GM18951 (cell line): ENCODE results near the gene CD27.
"Not testable (repeated sequence)": the region's sequence is repeated elsewhere in the genome, so short reads cannot be mapped to it uniquely, and the experiment has no call there.

Experiments
- POLR2A ChIP-seq: IDR thresholded peaks from 4 replicates; pipeline ENCODE4 v1.6.1; 2011; ENCODE audit warnings: mild to moderate bottlenecking; ENCODE audit not compliant: insufficient read length, insufficient read depth; ENCODE audit errors: extremely low read depth
- in situ Hi-C: fragments of 300-500 bp; cut with MboI; formaldehyde crosslinking; loops from one replicate; pipeline ENCODE4 v1.12.0; 2022; ENCODE audit warnings: low sequenced_read_pairs, mixed read lengths, inconsistent platforms; ENCODE audit not compliant: unreplicated experiment

CD27 gene

DNA sequence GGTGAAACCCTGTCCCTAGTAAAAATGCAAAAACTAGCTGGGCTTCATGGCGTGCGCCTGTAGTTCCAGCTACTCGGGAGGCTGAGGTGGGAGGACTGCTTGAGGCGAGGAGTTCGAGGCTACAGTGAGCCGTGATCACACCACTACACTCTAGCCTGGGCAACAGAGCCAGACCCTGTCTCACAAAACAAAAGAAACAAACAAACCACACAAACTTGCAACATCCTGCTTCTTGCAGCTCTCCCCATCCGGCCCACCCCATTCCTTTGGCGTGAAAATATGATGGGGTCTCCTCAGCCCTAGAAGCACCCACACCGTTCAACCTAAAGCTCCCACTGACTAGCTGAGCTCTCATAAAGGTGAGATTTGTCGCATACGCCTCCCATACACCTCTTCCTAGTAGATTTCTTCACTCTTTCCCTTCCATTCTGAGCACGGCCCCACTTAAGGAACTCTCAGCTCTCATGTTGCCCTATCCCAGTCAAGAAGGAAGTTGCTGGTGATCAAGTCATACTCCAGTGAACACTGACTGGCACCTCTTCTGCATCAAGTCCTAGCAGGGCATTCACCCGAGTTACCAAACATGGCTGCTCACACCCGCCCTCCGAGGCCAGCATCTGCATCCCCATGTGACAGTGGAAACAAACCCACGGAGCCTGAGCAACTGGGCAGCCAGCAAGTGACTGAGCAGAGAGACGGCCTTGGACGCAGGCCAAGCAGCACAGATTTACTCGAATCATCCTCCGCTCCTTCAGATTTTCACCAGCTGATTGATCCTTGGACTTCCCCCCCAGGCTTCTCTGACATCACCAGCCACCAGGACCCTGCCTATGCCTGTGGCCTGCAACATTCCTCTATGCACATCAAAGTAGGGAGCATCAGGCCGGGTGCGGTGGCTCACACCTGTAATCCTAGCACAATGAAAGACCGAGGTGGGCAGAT lies 18.9 kb upstream of the CD27 start:
- no peak for TF ChIP-seq POLR2A
- in situ Hi-C loops, result no loop called here

DNA sequence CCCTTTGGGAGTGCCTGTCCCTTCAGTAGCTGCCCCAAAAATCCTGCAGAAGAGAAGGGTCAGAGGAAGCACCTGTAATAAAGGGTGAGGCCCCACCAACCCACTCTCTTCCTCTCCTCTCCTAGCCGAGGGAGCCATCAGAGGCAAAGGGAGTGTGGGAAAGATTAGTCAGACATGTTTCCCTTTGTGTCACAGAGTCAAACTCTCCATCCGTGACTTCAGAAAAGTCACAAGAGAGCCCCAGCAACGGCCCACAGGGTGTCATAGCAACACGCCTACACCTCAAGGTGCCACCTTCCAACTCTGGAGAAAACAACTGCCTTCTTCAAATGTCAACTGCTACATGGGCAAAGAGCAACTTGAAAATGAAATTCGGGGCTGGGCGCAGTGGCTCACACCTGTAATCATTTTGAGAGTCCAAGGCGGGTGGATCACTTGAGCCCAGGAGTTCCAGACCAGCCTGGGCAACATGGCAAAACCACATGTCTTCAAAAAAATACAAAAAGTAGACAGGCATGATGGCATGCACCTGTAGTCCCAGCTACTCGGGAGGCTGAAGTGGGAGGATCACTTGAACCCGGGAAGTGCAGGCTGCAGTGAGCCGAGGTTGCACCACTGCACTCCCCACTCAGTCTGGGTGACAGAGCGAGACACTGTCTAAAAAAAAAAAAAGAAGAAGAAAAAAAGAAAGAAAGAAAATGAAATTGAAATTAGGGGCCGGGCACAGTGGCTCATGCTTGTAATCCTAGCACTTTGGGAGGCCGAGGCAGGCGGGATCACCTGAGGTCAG lies 17.7 kb upstream of the CD27 start:
- TF ChIP-seq POLR2A, result peak; percentile 33
- in situ Hi-C loops, result no loop called here

DNA sequence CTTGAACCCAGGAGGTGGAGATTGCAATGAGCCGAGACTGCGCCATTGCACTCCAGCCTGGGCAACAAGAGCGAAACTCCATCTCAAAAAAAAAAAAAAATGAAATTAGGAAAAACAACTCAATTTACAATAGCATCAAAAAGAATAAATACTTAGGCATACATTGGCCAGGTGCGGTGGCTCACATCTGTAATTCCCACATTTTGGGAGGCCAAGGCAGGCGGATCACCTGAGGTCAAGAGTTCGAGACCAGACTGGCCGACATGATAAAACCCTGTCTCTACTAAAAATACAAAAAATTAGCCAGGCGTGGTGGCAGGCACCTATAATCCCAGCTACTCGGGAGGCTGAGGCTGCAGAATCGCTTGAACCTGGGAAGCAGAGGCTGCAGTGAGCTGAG lies 17.0 kb upstream of the CD27 start:
- in situ Hi-C loops, result not testable (repeated sequence)

DNA sequence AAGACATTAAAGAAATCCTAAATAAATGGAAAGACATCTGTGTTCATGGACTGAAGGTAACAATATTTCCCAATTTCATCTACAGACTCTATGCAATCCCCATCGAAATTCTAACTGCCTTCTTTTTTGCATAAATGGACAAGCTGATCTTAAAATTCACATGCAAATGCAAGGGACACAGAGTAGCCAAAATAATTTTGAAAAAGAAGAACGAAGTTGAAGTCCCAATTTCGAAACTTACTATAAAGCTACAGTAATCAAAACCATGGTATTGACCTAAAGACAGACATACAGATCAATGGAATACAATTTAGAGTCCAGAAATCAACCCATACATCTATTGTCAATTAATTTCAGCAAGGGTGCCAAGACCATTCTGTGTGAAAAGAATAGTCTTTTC lies 16.4 kb upstream of the CD27 start:
- TF ChIP-seq POLR2A, result no peak
- in situ Hi-C loops, result no loop called here

DNA sequence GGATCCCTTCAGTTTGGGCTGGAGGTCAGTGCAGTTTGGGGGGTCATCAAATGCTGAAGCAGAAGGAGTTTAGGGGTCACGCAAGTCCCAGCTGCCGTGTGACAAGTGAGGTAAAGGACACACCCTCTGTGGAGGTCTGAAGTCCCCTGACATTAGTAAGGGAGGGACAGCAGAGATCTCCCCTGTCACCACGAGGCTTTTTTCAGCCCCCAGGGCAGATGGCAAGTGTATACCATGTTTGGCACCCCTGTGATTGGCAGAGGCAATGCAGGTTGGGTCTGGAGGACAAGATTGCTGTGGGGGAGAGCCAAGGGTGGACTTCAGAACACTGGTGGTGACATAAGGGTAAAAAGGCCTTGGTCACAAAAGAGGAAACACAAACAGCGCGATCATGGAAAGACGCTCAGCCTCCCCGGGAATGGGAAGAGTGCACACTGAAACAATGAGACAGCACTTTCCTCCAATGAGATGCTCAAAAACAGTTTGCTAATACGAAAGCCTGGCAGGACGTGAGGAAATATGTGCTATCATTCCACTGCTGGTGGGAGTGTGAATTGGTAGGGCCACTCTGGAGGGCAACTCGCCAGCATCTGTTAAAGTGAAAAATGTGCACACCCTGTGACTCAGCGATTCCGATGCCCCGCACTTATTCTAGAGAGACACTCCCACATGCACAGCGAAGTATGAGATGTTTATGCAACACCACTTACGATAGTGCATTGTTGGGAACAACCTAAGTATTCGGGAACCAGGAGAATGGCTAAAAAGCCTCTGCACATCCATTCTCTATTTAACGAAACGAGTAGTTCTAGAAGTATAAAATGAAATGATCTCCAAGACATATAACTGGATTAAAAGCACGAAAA lies 14.4 kb upstream of the CD27 start:
- no peak for TF ChIP-seq POLR2A
- in situ Hi-C loops, result no loop called here

DNA sequence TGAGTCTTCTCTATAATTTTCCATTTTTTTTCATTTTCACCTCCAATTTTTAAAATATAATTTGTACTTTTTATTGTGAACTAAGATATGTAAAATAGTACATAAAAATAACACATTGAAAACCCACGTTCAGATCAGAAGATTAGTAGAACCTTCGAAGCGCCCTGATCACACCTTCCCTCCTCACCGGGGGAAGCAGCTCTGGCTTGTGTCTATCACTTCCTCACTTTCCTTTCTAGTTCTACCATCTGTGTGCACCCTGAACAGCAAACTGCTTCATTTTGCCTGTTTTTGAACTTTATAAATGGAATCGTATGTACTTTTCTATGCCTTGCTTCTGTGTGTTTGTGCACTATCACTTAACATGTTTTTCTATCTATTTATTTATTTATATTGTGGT lies 11.8 kb upstream of the CD27 start:
- in situ Hi-C loops, result no loop called here
- TF ChIP-seq POLR2A, result no peak

DNA sequence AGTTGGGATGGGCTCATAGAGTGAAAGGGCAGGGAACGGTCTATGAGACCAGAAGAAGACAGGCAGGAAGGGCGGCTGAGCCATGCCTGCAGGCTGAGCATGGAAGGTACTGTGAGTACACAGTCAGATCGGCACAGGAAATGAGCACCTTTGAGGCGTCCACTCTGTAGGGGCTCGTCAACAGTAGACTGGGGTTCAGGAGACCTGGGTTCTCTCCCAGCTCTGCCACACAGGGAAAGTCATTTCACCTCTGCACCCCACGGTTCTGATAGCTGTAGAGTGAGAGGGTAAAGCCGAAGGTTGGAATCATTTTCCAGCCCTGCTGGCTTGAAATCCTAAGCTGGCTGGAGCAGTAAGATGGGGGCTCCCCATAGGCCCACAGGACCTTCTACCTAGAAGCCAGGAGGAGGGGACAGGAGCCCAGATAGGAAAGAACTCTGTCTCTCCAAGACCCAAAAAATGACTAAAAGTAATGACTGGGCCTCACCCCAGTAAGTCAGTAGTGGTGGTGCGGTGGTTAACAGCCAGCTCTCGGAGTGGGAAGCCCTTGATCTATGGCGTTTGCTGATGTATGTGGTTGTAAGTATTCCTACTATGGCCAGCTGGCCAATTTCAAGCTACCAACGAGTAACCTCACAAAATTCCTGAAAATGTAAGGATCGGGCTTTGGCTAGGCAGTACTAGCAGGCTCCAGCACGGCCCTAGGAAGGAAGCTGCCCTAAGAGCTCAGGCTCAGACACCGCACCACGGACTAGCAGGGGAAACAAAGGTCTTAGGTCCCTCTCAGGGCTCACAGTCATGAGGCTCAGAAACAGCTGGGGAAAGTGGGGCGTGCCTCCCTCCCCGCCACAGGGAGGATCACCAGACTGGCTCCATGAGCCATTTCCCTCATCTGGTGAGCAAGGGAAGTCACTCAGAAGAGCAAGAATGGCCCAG lies 10.3 kb upstream of the CD27 start:
- TF ChIP-seq POLR2A, result no peak
- in situ Hi-C loops, result no loop called here

DNA sequence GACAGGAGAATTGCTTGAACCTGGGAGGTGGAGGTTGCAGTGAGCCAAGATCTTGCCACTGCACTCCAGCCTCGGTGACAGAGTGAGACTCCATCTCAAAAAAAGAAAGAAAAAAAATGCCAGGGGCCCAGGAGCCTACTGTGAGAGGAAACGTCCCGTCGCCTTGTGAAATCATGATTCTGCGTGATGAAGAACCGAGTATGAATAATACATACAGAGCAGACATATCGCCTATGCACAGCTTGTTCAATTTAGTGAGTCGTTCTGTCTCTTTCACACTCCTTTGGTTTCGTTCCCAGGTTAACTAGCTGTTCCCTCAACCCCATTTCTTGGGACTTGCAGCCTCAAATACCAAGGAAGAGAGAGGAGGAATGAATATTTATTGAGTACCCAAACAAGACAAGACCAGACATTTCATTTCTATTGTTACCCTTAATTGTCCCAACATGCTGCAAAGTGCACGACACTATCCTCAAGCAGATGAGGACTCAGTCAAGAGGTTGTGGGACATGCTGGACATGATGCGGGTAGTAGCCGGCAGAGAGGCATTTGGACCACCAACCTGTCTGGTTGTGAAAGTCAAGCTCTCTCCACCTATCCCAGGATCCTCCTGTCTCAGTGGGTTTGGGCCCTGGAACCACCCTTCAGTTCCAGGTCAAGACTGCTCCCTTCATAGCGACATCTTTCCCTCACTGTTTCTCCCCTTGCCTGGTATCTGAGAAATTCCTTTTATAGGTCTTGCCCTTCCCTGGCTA lies 8.6 kb upstream of the CD27 start:
- no peak for TF ChIP-seq POLR2A
- in situ Hi-C loops, result no loop called here

DNA sequence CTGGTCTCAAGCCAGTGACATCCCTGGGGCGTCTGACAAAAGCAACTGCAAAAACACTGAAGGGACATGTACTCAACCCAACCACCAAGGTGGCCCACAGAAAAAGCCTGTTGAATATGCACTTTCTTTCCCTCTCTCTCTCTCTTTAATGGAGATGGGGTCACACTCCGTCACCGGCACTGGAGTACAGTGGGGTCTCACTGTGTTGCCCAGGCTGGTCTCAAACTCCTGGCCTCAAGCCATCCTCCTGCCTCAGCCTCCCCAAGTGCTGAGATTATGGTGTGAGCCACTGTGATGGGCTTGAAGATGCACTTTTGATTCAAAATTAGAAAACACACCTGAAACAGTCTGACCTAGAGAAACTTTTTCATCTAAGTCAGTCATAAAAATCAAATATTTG lies 7.2 kb upstream of the CD27 start:
- TF ChIP-seq POLR2A, result no peak
- in situ Hi-C loops, result no loop called here

DNA sequence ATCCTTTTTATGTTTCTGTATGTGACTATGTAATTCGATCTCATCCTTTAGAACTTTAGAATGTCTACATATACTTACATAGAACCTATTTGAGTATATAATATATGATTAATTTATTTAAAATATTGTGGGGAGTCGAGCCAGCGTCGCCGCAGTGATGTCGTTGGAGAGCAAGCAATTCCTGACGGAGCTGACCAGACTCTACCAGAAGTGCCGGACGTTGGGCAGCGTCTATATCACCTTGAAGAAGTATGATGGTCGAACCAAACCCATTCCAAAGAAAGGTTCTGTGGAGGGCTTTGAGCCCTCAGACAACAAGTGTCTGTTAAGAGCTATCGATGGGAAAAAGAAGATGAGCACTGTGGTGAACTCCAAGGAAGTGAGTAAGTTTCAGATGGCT lies 6.4 kb upstream of the CD27 start:
- TF ChIP-seq POLR2A, result no peak
- in situ Hi-C loops, result no loop called here

DNA sequence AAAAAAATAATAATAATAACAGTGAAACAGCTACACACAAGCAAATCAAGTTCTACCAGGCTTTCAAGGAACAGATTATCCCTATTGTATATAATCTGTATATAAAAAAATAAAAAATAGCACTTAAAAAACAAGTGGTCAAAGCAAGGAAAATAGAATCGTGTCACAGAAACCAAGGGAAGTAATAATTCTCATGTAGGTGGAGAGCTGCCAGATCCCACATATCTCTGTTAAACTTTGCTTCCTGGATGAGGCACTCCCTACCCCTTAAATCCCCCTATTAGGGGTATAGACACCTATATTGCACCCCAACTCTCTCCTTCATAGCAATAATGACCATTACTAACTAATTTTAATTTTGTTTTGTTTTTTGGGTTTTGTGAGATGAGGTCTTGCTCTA lies 4.4 kb upstream of the CD27 start:
- TF ChIP-seq POLR2A, result no peak
- in situ Hi-C loops, result no loop called here
